HepG2 (cell line): Measurements from ENCODE around the gene COPA.

Experiments used
- FOXJ3 ChIP-seq: sonication (generic); formaldehyde crosslinking; IDR thresholded peaks from 2 replicates; pipeline ENCODE4 v1.4.0; 2020; ENCODE audit warnings: missing genetic modification reagents, mild to moderate bottlenecking, borderline replicate concordance
- HCFC1 ChIP-seq: fragments of 150-350 bp; IDR thresholded peaks from 2 replicates; pipeline ENCODE4 v1.6.1; 2014; ENCODE audit warnings: low read depth, low read length
- HNRNPL ChIP-seq: fragments of 200-400 bp; formaldehyde crosslinking; IDR thresholded peaks from 2 replicates; pipeline ENCODE4 v1.6.1; 2017; ENCODE audit warnings: mild to moderate bottlenecking, low read depth, low read length
- IRF2 ChIP-seq: IDR thresholded peaks from 2 replicates; pipeline ENCODE4 v1.6.1; 2018; ENCODE audit warnings: missing genetic modification reagents, missing compliant biosample characterization
- MAZ ChIP-seq, 2 experiments: sonication (generic) in 1 of 2; formaldehyde crosslinking in 1 of 2; IDR thresholded peaks; 2 replicates each; pipeline versions ENCODE4 v1.5.0 to v1.6.1; 2012 to 2020; ENCODE audit warnings: low read depth in 2 of 2, mild to moderate bottlenecking in 2 of 2, borderline replicate concordance in 1 of 2, improper control_type of control experiment in 1 of 2, low read length in 1 of 2, missing genetic modification reagents in 1 of 2, moderate library complexity in 1 of 2
- NFKBIZ ChIP-seq: IDR thresholded peaks from 2 replicates; pipeline ENCODE4 v1.6.1; 2018; ENCODE audit warnings: missing genetic modification reagents, missing compliant biosample characterization
- POLR2A ChIP-seq, 2 experiments: IDR thresholded peaks; 2 replicates each; pipeline ENCODE4 v1.6.1; 2011; ENCODE audit warnings: low read depth in 2 of 2, low read length in 2 of 2, mild to moderate bottlenecking in 1 of 2, moderate library complexity in 1 of 2; ENCODE audit not compliant: insufficient read depth in 1 of 2
- YEATS4 ChIP-seq: sonication (generic); formaldehyde crosslinking; IDR thresholded peaks from 2 replicates; pipeline ENCODE4 v1.4.0; 2020; ENCODE audit warnings: missing genetic modification reagents, borderline replicate concordance
- ZNF281 ChIP-seq: sonication (generic); formaldehyde crosslinking; IDR thresholded peaks from 2 replicates; pipeline ENCODE4 v1.4.0; 2020; ENCODE audit warnings: missing genetic modification reagents, borderline replicate concordance
- ZNF670 ChIP-seq: sonication (generic); formaldehyde crosslinking; IDR thresholded peaks from 2 replicates; pipeline ENCODE4 v1.8.0; 2022; ENCODE audit warnings: mild to moderate bottlenecking, missing genetic modification reagents, borderline replicate concordance
- ZNF761 ChIP-seq: sonication (generic); formaldehyde crosslinking; conservative IDR thresholded peaks from 2 replicates; pipeline ENCODE4 v1.4.0; 2020; ENCODE audit warnings: mild to moderate bottlenecking, missing genetic modification reagents
- ZSCAN29 ChIP-seq: sonication (generic); formaldehyde crosslinking; conservative IDR thresholded peaks from 2 replicates; pipeline ENCODE4 v1.4.0; 2020; ENCODE audit warnings: mild to moderate bottlenecking, missing genetic modification reagents
- TF ChIP-seq, protein P1 (sequence below): sonication (generic); formaldehyde crosslinking; IDR thresholded peaks from 2 replicates; pipeline ENCODE4 v1.8.0; 2022; ENCODE audit warnings: low read depth, missing genetic modification reagents
- TF ChIP-seq, protein P2 (sequence below): sonication (generic); formaldehyde crosslinking; IDR thresholded peaks from 2 replicates; pipeline ENCODE4 v1.5.0; 2020; ENCODE audit warnings: mild to moderate bottlenecking, missing genetic modification reagents, moderate library complexity

DNA sequence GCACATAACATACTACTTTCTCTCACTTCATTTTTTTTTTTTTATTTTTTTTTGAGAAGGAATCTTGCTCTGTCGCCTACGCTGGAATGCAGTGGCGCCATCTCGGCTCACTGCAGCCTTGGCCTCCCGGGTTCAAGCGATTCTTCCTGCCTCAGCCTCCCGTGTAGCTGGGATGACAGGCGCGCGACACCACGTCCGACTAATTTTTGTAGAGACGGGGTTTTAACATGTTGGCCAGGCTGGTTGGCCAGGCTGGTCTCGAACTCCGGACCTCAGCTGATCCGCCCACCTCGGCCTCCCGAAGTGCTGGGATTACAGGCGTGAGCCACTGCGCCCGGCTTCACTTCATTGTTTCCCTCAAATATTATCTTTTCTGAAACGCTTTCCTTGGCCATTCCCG is 57.5 kb downstream of the COPA start:
- TF ChIP-seq, protein P1, sequence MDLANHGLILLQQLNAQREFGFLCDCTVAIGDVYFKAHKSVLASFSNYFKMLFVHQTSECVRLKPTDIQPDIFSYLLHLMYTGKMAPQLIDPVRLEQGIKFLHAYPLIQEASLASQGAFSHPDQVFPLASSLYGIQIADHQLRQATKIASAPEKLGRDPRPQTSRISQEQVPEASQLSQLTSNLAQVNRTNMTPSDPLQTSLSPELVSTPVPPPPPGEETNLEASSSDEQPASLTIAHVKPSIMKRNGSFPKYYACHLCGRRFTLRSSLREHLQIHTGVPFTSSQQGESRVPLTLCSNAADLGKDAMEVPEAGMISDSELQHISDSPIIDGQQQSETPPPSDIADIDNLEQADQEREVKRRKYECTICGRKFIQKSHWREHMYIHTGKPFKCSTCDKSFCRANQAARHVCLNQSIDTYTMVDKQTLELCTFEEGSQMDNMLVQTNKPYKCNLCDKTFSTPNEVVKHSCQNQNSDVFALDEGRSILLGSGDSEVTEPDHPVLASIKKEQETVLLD (CRISPR knock-in tag): no peak
- TF ChIP-seq, protein P2, sequence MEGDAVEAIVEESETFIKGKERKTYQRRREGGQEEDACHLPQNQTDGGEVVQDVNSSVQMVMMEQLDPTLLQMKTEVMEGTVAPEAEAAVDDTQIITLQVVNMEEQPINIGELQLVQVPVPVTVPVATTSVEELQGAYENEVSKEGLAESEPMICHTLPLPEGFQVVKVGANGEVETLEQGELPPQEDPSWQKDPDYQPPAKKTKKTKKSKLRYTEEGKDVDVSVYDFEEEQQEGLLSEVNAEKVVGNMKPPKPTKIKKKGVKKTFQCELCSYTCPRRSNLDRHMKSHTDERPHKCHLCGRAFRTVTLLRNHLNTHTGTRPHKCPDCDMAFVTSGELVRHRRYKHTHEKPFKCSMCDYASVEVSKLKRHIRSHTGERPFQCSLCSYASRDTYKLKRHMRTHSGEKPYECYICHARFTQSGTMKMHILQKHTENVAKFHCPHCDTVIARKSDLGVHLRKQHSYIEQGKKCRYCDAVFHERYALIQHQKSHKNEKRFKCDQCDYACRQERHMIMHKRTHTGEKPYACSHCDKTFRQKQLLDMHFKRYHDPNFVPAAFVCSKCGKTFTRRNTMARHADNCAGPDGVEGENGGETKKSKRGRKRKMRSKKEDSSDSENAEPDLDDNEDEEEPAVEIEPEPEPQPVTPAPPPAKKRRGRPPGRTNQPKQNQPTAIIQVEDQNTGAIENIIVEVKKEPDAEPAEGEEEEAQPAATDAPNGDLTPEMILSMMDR (CRISPR knock-in tag): no peak
- TF ChIP-seq MAZ (IDR thresholded peaks at IDR 0.05; ENCODE audit: borderline replicate concordance, low read depth, low read length): no peak
- no peak for TF ChIP-seq MAZ (CRISPR knock-in tag; IDR thresholded peaks at IDR 0.05; ENCODE audit: low read depth)
- no peak for TF ChIP-seq ZNF670 (CRISPR knock-in tag)
- no peak for TF ChIP-seq FOXJ3 (CRISPR knock-in tag)
- no peak for TF ChIP-seq ZSCAN29
- no peak for TF ChIP-seq ZNF761 (CRISPR knock-in tag)
- no peak for TF ChIP-seq IRF2 (CRISPR knock-in tag)
- TF ChIP-seq POLR2A (IDR thresholded peaks at IDR 0.05; ENCODE audit: insufficient read depth in 1 of 2, low read depth in 2 of 2, low read length in 2 of 2): no peak
- no peak for TF ChIP-seq HCFC1
- no peak for TF ChIP-seq HNRNPL
- no peak for TF ChIP-seq ZNF281 (CRISPR knock-in tag)
- TF ChIP-seq NFKBIZ (CRISPR knock-in tag): no peak
- TF ChIP-seq YEATS4 (CRISPR knock-in tag): no peak
